Activated naive CD4-positive, alpha-beta T cell treated with anti-CD3 and anti-CD28 coated beads for 36 hours (primary cell): ENCODE measurements around the gene SERPINA5. TPM values are rescaled to one million over a fixed set of nuclear protein-coding genes. Genes with fewer than 3 reads are reported as not detected.
"Not testable (repeated sequence)": the region's sequence is repeated elsewhere in the genome, so short reads cannot be mapped to it uniquely, and the experiment has no call there.

Experiments
- CTCF ChIA-PET: fragments of 350-600 bp; sonication (Branson Sonifier 250); formaldehyde crosslinking; loops from one replicate; lab custom pipeline; 2021; ENCODE audit warnings: antibody characterized with exemption; lab: Charles Lee
- DNase-seq: peaks from one replicate; pipeline ENCODE4 v3.0.0-alpha.2; 2020
- H3K27ac Mint-ChIP-seq: one replicate; pipeline ENCODE4 v1.8.0; 2021; ENCODE audit warnings: mild to moderate bottlenecking, mixed read lengths
- H3K27me3 Mint-ChIP-seq: one replicate; pipeline ENCODE4 v1.8.0; 2021; ENCODE audit warnings: low read depth, mixed read lengths
- H3K36me3 Mint-ChIP-seq: one replicate; pipeline ENCODE4 v1.8.0; 2021; ENCODE audit warnings: low read depth, mixed read lengths
- H3K4me1 Mint-ChIP-seq: one replicate; pipeline ENCODE4 v1.8.0; 2021; ENCODE audit warnings: low read depth, mixed read lengths
- H3K4me3 Mint-ChIP-seq: one replicate; pipeline ENCODE4 v1.8.0; 2021; ENCODE audit warnings: mild to moderate bottlenecking, moderate library complexity, mixed read lengths
- H3K9me3 Mint-ChIP-seq: one replicate; pipeline ENCODE4 v1.8.0; 2021; ENCODE audit warnings: mixed read lengths
- intact Hi-C: fragments of 100-400 bp; cut with micrococcal nuclease; formaldehyde crosslinking; loops from one replicate; pipeline ENCODE4 v1.15.1; 2023
- total RNA-seq, 2 experiments: library from RNA; stranded (reverse); gene quantifications; one replicate each; pipeline ENCODE4 v1.2.3, GENCODE V29; 2021

Gene SERPINA5
- total RNA-seq, 2 experiments from 2014 or later, result not detected

- no peak overlapping the region for H3K27ac Mint-ChIP-seq
- no peaks in the 10 kb centered on the region for H3K9me3 Mint-ChIP-seq
- CTCF ChIA-PET, result interaction anchor here (0.6 to 0.8 kb wide), 2 partner anchors 150 to 407 kb away, joined by 3 read pairs; no protein-coding TSS in a partner anchor
- intact Hi-C loops, result no loop called here
- H3K36me3 Mint-ChIP-seq, result no peaks in the 10 kb centered on the region
- peaks cover 4% of the 10 kb centered on the region for H3K27me3 Mint-ChIP-seq
- no peaks in the 10 kb centered on the region for H3K4me1 Mint-ChIP-seq
- no peak overlapping the region for H3K4me3 Mint-ChIP-seq
- no peak for DNase-seq
Measured at GRCh38 chr14:94598816-94599655, 17.8 kb downstream of the SERPINA5 start.

- intact Hi-C loops, result no loop called here
- CTCF ChIA-PET, result no interaction called here
Measured at GRCh38 chr14:94599656-94600004, 18.4 kb downstream of the SERPINA5 start.

GRCh38 chr14:94600148-94600545, 18.9 kb downstream of the SERPINA5 start:
- no peaks in the 10 kb centered on the region for H3K9me3 Mint-ChIP-seq
- DNase-seq, result no peak
- H3K36me3 Mint-ChIP-seq, result no peaks in the 10 kb centered on the region
- no peak overlapping the region for H3K4me3 Mint-ChIP-seq
- no peak overlapping the region for H3K27ac Mint-ChIP-seq
- H3K4me1 Mint-ChIP-seq, result no peaks in the 10 kb centered on the region
- CTCF ChIA-PET, result no interaction called here
- intact Hi-C loops, result no loop called here
- H3K27me3 Mint-ChIP-seq, result peaks cover 5% of the 10 kb centered on the region

More at GRCh38 chr14:94599656-94600004, 18.4 kb downstream of the SERPINA5 start:
- H3K9me3 Mint-ChIP-seq, result no peaks in the 10 kb centered on the region
- H3K36me3 Mint-ChIP-seq, result no peaks in the 10 kb centered on the region
- H3K27me3 Mint-ChIP-seq, result peaks cover 4% of the 10 kb centered on the region
- no peak overlapping the region for H3K4me3 Mint-ChIP-seq
- no peak for DNase-seq
- H3K27ac Mint-ChIP-seq, result no peak overlapping the region
- no peaks in the 10 kb centered on the region for H3K4me1 Mint-ChIP-seq

- CTCF ChIA-PET, result no interaction called here
- Mint-ChIP-seq H3K4me1 (no peaks in the 10 kb centered on the region), H3K27ac (no peak overlapping the region), H3K9me3 (no peaks in the 10 kb centered on the region), H3K4me3 (no peak overlapping the region), H3K36me3 (no peaks in the 10 kb centered on the region), H3K27me3 (peaks cover 5% of the 10 kb centered on the region)
- DNase-seq, result no peak
- intact Hi-C loops, result no loop called here
Measured at GRCh38 chr14:94601884-94602391, 20.7 kb downstream of the SERPINA5 start.

GRCh38 chr14:94602722-94603121, 21.5 kb downstream of the SERPINA5 start:
- no peak overlapping the region for H3K27ac Mint-ChIP-seq

GRCh38 chr14:94605361-94605760, 24.1 kb downstream of the SERPINA5 start:
- Mint-ChIP-seq H3K9me3 (no peaks in the 10 kb centered on the region), H3K27ac (no peak overlapping the region), H3K4me3 (no peak overlapping the region), H3K36me3 (no peaks in the 10 kb centered on the region), H3K27me3 (peaks cover 2% of the 10 kb centered on the region), H3K4me1 (no peaks in the 10 kb centered on the region)
- intact Hi-C loops, result no loop called here
- CTCF ChIA-PET, result no interaction called here
- DNase-seq, result no peak

More at GRCh38 chr14:94602722-94603121, 21.5 kb downstream of the SERPINA5 start:
- Mint-ChIP-seq H3K4me1 (no peaks in the 10 kb centered on the region), H3K4me3 (no peak overlapping the region), H3K9me3 (no peaks in the 10 kb centered on the region), H3K36me3 (no peaks in the 10 kb centered on the region), H3K27me3 (peaks cover 5% of the 10 kb centered on the region)
- no peak for DNase-seq
- CTCF ChIA-PET, result no interaction called here
- intact Hi-C loops, result no loop called here

GRCh38 chr14:94608966-94609365, 27.7 kb downstream of the SERPINA5 start:
- intact Hi-C loops, result not testable (repeated sequence)

GRCh38 chr14:94611179-94611578, 30.0 kb downstream of the SERPINA5 start:
- H3K27ac Mint-ChIP-seq, result no peak overlapping the region
- no peak overlapping the region for H3K4me3 Mint-ChIP-seq
- CTCF ChIA-PET, result interaction anchor here (1.0 kb wide), 1 partner anchor 63 kb away, joined by 3 read pairs; no protein-coding TSS in a partner anchor
- no peaks in the 10 kb centered on the region for H3K36me3 Mint-ChIP-seq
- no peak for DNase-seq
- no peaks in the 10 kb centered on the region for H3K27me3 Mint-ChIP-seq
- H3K9me3 Mint-ChIP-seq, result no peaks in the 10 kb centered on the region
- no peaks in the 10 kb centered on the region for H3K4me1 Mint-ChIP-seq
- intact Hi-C loops, result no loop called here

More at GRCh38 chr14:94608966-94609365, 27.7 kb downstream of the SERPINA5 start:
- H3K27me3 Mint-ChIP-seq, DNase-seq, H3K4me3 Mint-ChIP-seq, H3K4me1 Mint-ChIP-seq, CTCF ChIA-PET, H3K27ac Mint-ChIP-seq, H3K36me3 Mint-ChIP-seq, H3K9me3 Mint-ChIP-seq: not testable (repeated sequence)

- H3K4me1 Mint-ChIP-seq, result no peaks in the 10 kb centered on the region
- no peak within 1 kb of the TSS for H3K4me3 Mint-ChIP-seq
- no peak for DNase-seq
- peaks cover 5% of the 10 kb centered on the region for H3K9me3 Mint-ChIP-seq
- H3K27me3 Mint-ChIP-seq, result no peaks in the 10 kb centered on the region
- no peaks in the 10 kb centered on the region for H3K36me3 Mint-ChIP-seq
- CTCF ChIA-PET, result no interaction called here
- H3K27ac Mint-ChIP-seq, result no peak within 1 kb of the TSS
- intact Hi-C loops, result no loop called here
Measured at GRCh38 chr14:94612174-94612573, 30.9 kb downstream of the SERPINA5 start, which contains the start of gene SERPINA3. Gene SERPINA3, plus strand, starts transcription at chr14:94612391. Its CDS starts 2,051 bp downstream, at chr14:94614442.

- CTCF ChIA-PET, result no interaction called here
- Mint-ChIP-seq H3K9me3 (peaks cover 12% of the 10 kb centered on the region), H3K27ac (no peak overlapping the region), H3K27me3 (no peaks in the 10 kb centered on the region), H3K36me3 (no peaks in the 10 kb centered on the region), H3K4me3 (no peak overlapping the region), H3K4me1 (no peaks in the 10 kb centered on the region)
- no peak for DNase-seq
- intact Hi-C loops, result no loop called here
Measured at GRCh38 chr14:94612580-94613554, 31.6 kb downstream of the SERPINA5 start.

GRCh38 chr14:94613720-94614644, 32.8 kb downstream of the SERPINA5 start:
- H3K27ac Mint-ChIP-seq, result no peak overlapping the region
- no peaks in the 10 kb centered on the region for H3K27me3 Mint-ChIP-seq
- intact Hi-C loops, result no loop called here
- H3K4me3 Mint-ChIP-seq, result no peak overlapping the region
- H3K36me3 Mint-ChIP-seq, result no peaks in the 10 kb centered on the region
- H3K9me3 Mint-ChIP-seq, result peaks cover 20% of the 10 kb centered on the region
- CTCF ChIA-PET, result no interaction called here
- H3K4me1 Mint-ChIP-seq, result no peaks in the 10 kb centered on the region
- DNase-seq, result no peak
